K562 (cell line): ENCODE measurements around the gene ZCWPW1.

ENCODE experiments used
- CC2D1A ChIP-seq: fragments of 450-650 bp; IDR thresholded peaks from 2 replicates; pipeline ENCODE4 v1.6.1; 2017; ENCODE audit warnings: mild to moderate bottlenecking
- CHD2 ChIP-seq: IDR thresholded peaks from 2 replicates; pipeline ENCODE4 v1.6.1; 2011; ENCODE audit warnings: low read depth, low read length
- FOXA3 ChIP-seq, 2 experiments: fragments of 450-650 bp in 1 of 2; sonication (generic) in 1 of 2; formaldehyde crosslinking; IDR thresholded peaks in 1 of 2; conservative IDR thresholded peaks in 1 of 2; 2 replicates each; pipeline versions ENCODE4 v1.4.0 to v1.8.0; 2020 to 2022; ENCODE audit warnings: mild to moderate bottlenecking in 2 of 2, missing genetic modification reagents in 1 of 2
- NFIC ChIP-seq: fragments of 450-650 bp; IDR thresholded peaks from 2 replicates; pipeline ENCODE4 v1.6.1; 2017; ENCODE audit warnings: mild to moderate bottlenecking, inconsistent platforms
- SAP30 ChIP-seq: fragments of 200-600 bp; sonication (generic); IDR thresholded peaks from 2 replicates; pipeline ENCODE4 v1.6.1; 2012; ENCODE audit warnings: borderline replicate concordance, low read depth, mild to moderate bottlenecking, moderate library complexity, low read length, control low read depth, inconsistent platforms; ENCODE audit not compliant: insufficient read depth, poor library complexity, severe bottlenecking
- TAF1 ChIP-seq: IDR thresholded peaks from 2 replicates; pipeline ENCODE4 v1.6.1; 2011; ENCODE audit warnings: mild to moderate bottlenecking, low read length, moderate library complexity; ENCODE audit not compliant: insufficient read depth, control insufficient read depth, severe bottlenecking; ENCODE audit errors: extremely low read depth
- ZNF311 ChIP-seq: fragments of 250-450 bp; sonication (Bioruptor Pico); IDR thresholded peaks from 2 replicates; pipeline ENCODE4 v1.4.0; 2020; ENCODE audit warnings: mild to moderate bottlenecking, moderate library complexity
- ZZZ3 ChIP-seq: fragments of 450-650 bp; IDR thresholded peaks from 2 replicates; pipeline ENCODE4 v1.6.1; 2016; ENCODE audit warnings: antibody characterized with exemption, mild to moderate bottlenecking, moderate library complexity
- TF ChIP-seq, protein P1 (sequence below): fragments of 450-650 bp; IDR thresholded peaks from 2 replicates; pipeline ENCODE4 v1.6.1; 2014; ENCODE audit warnings: low read depth, mild to moderate bottlenecking, moderate library complexity, borderline replicate concordance
- TF ChIP-seq, protein P2 (sequence below), 3 experiments: IDR thresholded peaks in 2 of 3; conservative IDR thresholded peaks in 1 of 3; 2 replicates each; pipeline ENCODE4 v1.5.1; 2011 to 2012; ENCODE audit warnings: low read length in 3 of 3, mild to moderate bottlenecking in 3 of 3, control low read depth in 2 of 3, improper control_type of control experiment in 1 of 3, inconsistent platforms in 1 of 3, low read depth in 1 of 3, mixed read lengths in 1 of 3, moderate library complexity in 1 of 3; ENCODE audit not compliant: insufficient read depth in 2 of 3
- TF ChIP-seq, protein P3 (sequence below): sonication (generic); formaldehyde crosslinking; IDR thresholded peaks from 2 replicates; pipeline ENCODE4 v1.8.0; 2023; ENCODE audit warnings: mild to moderate bottlenecking, missing genetic modification reagents

DNA sequence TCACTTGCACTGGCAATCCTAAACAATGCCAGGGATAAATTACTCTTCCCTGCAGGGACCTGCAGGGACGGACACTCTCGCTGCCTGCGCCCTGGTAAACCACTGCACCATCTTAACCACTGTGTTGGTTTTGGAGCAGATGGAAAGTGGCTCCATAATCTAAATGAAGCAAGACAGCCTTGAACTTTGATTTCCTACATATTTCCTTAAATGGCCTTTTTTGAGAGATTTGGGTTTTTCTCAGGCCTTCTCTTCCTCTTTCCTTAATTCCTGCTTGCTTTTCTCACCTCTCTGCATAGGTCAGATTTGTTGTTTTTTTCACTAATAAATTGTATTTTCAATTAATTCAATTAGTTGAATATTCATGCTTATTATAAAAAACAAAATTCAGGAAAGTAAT, 52.4 kb downstream of the ZCWPW1 start:
- TF ChIP-seq, protein P1, sequence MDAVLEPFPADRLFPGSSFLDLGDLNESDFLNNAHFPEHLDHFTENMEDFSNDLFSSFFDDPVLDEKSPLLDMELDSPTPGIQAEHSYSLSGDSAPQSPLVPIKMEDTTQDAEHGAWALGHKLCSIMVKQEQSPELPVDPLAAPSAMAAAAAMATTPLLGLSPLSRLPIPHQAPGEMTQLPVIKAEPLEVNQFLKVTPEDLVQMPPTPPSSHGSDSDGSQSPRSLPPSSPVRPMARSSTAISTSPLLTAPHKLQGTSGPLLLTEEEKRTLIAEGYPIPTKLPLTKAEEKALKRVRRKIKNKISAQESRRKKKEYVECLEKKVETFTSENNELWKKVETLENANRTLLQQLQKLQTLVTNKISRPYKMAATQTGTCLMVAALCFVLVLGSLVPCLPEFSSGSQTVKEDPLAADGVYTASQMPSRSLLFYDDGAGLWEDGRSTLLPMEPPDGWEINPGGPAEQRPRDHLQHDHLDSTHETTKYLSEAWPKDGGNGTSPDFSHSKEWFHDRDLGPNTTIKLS, result no peak
- TF ChIP-seq, protein P2, sequence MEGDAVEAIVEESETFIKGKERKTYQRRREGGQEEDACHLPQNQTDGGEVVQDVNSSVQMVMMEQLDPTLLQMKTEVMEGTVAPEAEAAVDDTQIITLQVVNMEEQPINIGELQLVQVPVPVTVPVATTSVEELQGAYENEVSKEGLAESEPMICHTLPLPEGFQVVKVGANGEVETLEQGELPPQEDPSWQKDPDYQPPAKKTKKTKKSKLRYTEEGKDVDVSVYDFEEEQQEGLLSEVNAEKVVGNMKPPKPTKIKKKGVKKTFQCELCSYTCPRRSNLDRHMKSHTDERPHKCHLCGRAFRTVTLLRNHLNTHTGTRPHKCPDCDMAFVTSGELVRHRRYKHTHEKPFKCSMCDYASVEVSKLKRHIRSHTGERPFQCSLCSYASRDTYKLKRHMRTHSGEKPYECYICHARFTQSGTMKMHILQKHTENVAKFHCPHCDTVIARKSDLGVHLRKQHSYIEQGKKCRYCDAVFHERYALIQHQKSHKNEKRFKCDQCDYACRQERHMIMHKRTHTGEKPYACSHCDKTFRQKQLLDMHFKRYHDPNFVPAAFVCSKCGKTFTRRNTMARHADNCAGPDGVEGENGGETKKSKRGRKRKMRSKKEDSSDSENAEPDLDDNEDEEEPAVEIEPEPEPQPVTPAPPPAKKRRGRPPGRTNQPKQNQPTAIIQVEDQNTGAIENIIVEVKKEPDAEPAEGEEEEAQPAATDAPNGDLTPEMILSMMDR (IDR thresholded peaks at IDR 0.05 in 2 of 3, conservative IDR thresholded peaks at IDR 0.05 in 1 of 3; ENCODE audit: insufficient read depth in 2 of 3, low read depth in 1 of 3, low read length in 3 of 3), result no peak
- no peak for TF ChIP-seq ZNF311 (CRISPR knock-in tag)
- TF ChIP-seq ZZZ3, result no peak
- TF ChIP-seq, protein P3, sequence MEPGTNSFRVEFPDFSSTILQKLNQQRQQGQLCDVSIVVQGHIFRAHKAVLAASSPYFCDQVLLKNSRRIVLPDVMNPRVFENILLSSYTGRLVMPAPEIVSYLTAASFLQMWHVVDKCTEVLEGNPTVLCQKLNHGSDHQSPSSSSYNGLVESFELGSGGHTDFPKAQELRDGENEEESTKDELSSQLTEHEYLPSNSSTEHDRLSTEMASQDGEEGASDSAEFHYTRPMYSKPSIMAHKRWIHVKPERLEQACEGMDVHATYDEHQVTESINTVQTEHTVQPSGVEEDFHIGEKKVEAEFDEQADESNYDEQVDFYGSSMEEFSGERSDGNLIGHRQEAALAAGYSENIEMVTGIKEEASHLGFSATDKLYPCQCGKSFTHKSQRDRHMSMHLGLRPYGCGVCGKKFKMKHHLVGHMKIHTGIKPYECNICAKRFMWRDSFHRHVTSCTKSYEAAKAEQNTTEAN (CRISPR knock-in tag), result no peak
- TF ChIP-seq NFIC, result no peak
- TF ChIP-seq FOXA3 (CRISPR knock-in tag; conservative IDR thresholded peaks at IDR 0.05 in 1 of 2, IDR thresholded peaks at IDR 0.05 in 1 of 2), result no peak
- no peak for TF ChIP-seq SAP30
- TF ChIP-seq TAF1, result no peak
- TF ChIP-seq CHD2, result no peak
- TF ChIP-seq CC2D1A, result no peak
